Glomerular visceral epithelial cell (primary cell): Measurements from ENCODE around the gene PMVK.
"Not testable (repeated sequence)": the region's sequence is repeated elsewhere in the genome, so short reads cannot be mapped to it uniquely, and the experiment has no call there.

ENCODE experiments used
- DNase-seq: peaks from one replicate; pipeline ENCODE4 v3.0.0-alpha.2; 2016; ENCODE audit errors: extremely low spot score

PMVK gene

GRCh38 chr1:154923695-154924094 lies 12.8 kb downstream of the PMVK start:
- no peak for DNase-seq

DNA sequence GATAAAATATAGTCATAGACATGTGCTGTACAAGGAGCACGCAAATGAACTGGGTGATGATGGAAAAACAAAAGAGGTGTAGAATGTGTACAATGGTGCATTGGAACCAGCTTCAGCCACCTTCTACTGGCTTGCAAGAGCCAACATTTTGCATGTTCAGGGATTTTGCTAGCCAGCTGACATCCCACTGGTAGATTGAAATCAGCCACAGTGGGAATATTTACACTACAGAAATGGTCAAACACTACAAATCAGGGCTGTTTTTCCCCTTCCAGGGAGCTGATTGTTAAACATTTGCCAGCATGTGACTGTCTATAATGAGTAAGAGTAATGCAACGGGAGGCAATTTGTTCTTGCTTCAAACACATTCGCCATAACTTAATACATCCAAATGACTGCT lies 23.2 kb downstream of the PMVK start:
- no peak for DNase-seq

DNA sequence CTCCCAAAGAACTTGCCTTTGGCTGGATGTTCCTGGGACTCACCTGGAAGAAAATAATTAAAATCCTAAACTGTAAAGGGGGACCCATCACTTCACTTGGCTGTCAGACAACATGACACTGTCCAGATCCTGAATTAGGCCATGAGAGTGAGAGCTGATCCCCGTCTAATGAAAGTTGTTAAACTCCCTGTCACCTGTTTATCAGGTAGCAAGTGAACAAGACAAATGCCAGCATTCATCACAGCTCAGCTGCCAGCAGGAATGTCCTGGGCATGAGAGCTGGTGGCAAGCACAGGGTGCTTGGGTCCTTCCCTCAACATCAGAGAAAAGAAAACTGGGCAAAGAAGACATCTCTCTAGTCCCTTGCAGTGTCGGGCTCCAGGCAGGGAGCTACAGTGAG lies 23.8 kb downstream of the PMVK start:
- no peak for DNase-seq

DNA sequence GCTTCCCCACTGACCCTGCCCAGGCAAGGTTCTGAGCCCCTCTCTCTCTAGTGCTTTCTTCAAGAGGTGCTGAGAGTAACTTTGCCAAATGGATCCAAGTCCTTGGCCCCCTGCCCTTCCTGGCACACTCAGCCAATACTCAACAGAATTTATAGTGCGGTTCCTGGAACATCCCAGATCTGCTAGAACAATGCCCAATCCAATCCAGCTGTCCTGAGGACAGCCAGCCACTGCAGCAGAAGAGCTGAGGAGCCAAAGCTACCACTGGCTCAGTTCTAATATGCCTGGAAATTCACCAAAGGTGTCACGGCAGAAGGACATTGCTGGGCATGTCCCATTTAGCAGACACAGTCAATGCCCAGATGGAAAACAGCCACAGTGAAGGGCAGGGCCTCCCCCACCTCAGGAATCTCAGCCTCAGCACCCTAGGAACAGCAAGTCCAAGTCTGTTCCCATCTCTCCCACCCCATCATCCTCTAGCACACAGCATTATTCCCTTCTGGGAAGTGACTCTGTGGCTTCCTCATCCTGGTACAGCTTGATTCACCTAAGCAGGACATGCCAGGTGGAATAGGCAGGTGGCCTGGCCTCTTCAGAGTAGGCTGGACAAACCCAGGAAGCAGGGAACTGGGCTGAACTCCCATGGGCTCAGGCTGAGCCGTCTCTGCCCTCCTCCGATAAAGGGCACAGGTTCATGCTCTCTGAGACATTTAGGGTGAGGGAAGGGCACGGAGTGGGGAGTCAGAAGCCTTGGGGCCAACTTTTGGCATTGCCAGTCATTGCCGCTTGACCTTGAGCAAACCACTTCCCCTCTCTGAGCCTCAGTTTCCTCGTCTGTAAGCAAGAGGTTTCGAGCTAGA lies 24.6 kb downstream of the PMVK start:
- DNase-seq, result no peak

DNA sequence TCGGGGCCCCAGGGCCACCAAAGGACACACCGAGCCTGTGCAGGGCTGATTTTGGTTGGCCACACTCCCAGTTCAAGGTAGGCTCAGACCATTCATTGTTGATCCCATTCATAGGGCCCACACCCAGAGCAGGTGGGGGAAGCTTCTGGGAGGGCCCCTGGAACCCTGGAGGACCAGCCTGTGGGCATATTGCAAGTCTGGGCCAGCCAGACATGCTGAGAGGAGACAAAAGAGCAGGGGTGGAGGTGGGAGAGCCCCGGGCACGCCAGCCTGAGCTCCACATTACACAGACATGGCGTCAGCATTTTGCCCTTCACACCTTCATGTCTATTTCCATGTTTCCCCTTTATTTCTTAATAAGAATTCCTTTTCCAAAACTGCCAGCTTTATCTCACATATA lies 25.7 kb downstream of the PMVK start:
- no peak for DNase-seq

DNA sequence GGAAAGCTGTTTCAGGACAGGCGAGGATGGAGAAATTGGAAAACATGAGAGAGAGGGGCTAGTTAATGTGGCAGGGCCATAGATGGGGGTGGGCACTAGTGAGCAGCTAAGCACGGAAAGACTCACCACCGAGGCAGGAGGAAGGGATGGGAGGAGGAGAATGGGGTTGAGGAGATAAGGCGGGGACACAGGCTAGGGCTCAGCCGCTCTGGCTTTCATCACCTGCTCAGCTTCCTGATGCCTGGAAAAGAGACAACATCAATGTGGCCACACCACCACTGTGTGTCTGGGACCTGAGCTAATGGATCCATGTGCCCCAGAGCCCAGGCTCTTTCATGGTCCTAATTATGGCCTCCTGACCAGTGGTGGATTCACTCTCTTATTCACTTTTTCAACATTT lies 27.6 kb downstream of the PMVK start:
- no peak for DNase-seq

DNA sequence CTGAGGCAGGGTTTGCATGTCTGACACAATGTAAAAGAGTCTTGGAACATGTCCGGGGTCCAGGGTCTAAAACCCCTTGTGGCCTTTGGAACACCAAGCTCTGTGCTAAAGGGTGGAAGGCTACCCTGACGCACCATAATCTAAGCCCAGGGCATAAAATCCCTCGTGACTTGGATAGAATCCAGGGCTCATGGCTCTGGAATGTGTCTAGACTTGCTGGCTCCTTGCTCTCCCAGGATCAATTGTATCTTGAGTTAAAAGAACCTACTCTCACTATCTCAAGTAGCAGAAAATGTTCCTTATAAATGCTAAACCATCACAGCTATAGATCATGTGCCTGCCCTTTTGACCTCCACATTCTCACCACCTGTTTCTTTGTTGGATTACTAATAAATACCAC lies 28.4 kb downstream of the PMVK start:
- not testable (repeated sequence) for DNase-seq

GRCh38 chr1:154906621-154907081 lies 29.9 kb downstream of the PMVK start:
- peak; percentile 30 for DNase-seq

DNA sequence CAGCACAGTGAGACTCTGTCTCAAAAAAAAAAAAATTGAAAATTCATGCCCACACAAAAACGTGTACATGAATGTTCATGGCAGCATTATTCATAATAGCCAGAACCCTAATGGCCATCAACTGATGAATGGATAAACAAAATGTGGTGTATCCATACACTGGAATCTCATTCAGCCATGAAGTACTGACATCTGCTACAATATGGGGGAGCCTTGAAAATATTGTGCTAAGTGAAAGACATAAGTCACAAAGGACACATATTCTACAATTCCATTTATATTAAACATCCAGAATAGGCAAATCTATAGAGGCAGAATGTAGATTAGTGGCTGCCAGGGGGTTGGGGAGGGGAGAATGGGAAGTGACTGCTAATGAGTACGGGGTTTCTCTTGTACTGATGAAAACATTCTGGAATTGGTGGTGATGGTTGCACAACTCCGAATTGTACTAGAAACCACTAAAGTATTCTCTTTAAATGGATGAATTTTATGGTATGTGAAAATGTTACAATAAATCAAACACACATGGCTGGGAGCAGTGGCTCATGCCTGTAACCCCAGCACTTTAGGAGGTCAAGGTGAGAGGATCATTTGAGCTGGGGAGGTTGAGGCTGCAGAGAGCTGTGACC lies 33.5 kb downstream of the PMVK start:
- DNase-seq, result no peak

DNA sequence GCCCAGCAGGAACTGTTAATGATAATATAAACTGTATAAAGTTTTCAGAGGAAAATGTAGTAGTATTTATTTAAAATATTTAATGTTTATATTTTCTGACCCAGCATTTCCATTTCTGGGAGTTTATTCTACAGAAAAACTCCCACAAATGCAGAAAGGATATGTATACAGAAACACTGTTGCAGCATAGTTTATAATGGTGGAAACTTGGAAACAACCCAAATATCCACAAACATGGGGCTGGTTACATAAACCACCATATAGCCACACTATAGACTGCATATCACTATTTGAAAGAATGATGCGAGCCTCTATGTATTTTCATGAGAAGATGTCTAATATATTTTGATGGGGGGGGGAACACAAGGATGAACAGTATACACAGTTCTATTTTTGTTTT lies 34.9 kb downstream of the PMVK start:
- no peak for DNase-seq

GRCh38 chr1:154899041-154899440 lies 37.5 kb downstream of the PMVK start:
- DNase-seq, result no peak

- no peak for DNase-seq
Measured at GRCh38 chr1:154896771-154897286, 39.7 kb downstream of the PMVK start.

DNA sequence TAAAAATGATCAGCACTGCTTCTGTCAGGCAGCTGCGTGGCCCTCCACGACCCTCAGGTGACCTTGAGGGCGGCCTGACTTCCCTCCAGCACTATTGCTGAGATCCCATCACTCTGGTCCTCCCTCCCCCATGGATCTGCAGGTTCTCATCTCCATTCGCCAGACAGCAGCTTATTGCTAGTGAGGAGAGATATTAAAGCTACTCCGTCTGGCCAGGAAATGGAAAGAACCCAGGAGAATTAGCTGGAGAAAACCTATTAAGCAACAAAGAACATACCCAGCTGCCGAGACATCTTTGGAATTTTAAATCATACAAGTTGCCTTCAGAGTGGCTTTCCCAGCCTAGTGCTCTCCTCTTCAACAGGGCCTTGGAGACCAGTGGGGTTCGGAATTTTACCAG lies 40.7 kb downstream of the PMVK start:
- no peak for DNase-seq

DNA sequence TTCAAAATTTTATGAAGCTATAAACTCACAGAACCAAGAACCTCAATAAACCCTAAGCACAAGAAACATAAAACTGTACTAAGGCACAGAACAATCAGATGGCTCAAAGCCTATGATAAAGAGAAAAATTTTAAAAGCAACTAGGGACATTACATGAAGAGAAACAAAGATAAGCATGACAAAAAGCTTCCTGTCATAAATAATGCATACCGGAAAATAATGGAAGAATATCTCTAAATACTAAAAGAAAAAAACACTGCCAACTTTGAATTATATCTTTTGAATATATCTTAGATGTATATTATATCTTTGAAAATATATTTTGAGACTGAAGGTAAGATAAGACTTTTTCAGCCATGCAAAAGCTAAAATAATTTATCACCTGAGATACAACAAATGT lies 45.1 kb downstream of the PMVK start:
- no peak for DNase-seq

- DNase-seq, result no peak
Measured at GRCh38 chr1:154888757-154889156, 47.8 kb downstream of the PMVK start.

DNA sequence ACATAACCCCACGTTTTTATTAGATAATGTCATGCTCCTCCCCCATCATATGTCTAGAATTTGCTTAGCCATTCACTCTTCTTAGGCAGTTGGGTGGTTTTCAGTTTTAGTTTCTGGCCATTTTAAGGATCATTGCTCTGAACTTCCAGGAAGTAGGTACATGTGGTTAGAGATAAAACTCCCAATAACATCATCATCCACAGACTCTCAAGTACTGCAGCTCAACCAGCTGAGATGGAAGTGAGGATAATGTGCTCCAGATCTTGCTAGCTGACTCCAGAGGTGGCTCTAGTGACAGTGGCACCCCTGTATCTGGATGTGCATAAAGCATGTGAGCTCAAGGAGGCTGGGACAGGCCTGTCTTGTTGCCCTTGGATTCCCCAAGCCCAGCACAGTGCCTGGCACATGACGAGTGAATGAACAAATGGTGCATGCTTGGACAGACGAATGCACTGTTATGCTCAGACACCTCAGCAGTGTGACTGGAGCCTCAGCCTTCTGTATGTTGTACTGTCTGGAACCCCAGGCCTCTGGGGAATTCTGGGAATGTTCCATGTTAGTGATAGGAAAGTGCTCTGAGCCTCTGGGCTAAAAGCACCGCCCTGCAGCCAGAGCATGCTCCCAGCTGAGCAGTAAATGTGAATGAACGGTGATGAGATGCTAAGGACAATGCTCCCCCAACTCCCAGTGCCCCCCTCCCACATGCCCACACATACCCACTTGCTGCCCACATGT lies 50.1 kb downstream of the PMVK start:
- DNase-seq, result no peak

- DNase-seq, result no peak
Measured at GRCh38 chr1:154884869-154885701, 51.4 kb downstream of the PMVK start.

- no peak for DNase-seq
Measured at GRCh38 chr1:154883919-154884868, 52.3 kb downstream of the PMVK start.

- DNase-seq, result no peak
Measured at GRCh38 chr1:154881820-154882535, 54.5 kb downstream of the PMVK start.

DNA sequence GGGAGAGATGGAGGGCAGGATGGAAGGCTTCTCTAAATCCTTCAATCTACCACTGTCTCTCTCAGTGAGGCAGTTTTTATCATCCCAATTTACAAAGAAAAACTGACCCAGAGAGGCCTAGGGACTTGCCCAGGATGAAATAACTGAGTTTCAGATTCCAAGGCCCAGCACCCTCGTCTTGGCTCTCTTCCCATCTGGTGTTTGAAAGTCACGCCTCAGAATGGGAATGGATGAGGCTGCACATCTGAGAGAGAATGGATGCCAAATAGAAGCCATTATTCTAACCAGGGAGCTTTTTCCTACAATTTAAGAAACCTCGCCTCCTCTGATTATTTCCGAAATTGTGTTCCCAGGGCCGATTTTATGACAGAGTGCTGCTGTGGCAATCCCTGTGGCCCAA lies 55.8 kb downstream of the PMVK start:
- no peak for DNase-seq
